Lower lobe of right lung (tissue), 2 donors: ENCODE results near the gene C10orf120. TPM values are rescaled to one million over a fixed set of nuclear protein-coding genes. Genes with fewer than 3 reads are reported as not detected.

Experiments
- ATAC-seq, 2 donors: fragments of 200-7000 bp; cut with Tn5 transposase; one replicate each; pipeline ENCODE4 v1.9.1; 2020 to 2022; ENCODE audit warnings: mild to moderate bottlenecking in 2 of 2, moderate library complexity in 2 of 2
- DNase-seq: peaks from one replicate; pipeline ENCODE4 v3.0.0-alpha.2; 2020
- H3K27ac ChIP-seq: fragments of 200-600 bp; one replicate; pipeline ENCODE4 v1.8.0; 2022
- H3K27me3 ChIP-seq: fragments of 200-600 bp; one replicate; pipeline ENCODE4 v1.8.0; 2022; ENCODE audit warnings: low read depth
- H3K36me3 ChIP-seq: fragments of 200-600 bp; one replicate; pipeline ENCODE4 v1.8.0; 2022; ENCODE audit warnings: mild to moderate bottlenecking
- H3K4me1 ChIP-seq: fragments of 200-600 bp; one replicate; pipeline ENCODE4 v1.8.0; 2022
- H3K4me3 ChIP-seq: fragments of 200-600 bp; one replicate; pipeline ENCODE4 v1.8.0; 2022; ENCODE audit warnings: mild to moderate bottlenecking
- H3K9me3 ChIP-seq: fragments of 200-600 bp; one replicate; pipeline ENCODE4 v1.8.0; 2022
- intact Hi-C: fragments of 100-400 bp; cut with DNase I; formaldehyde crosslinking; loops from one replicate; pipeline ENCODE4 v1.11.0; 2022
- total RNA-seq: library from RNA; stranded (reverse); fragmentation: NEBNext Ultra II Directional; extraction: Animal tissue kit (Norgen Biotek cat#: 25700); gene quantifications from one replicate; pipeline ENCODE4 v1.2.1, GENCODE V29; 2021
- TF ChIP-seq, protein P1 (sequence below): fragments of 200-600 bp; IDR thresholded peaks from one replicate; pipeline ENCODE4 v1.8.0; 2022; ENCODE audit warnings: antibody characterized with exemption, mild to moderate bottlenecking
- donor health status: DM: no; HTN: yes; CAD: no; lungs with severe emphysema.

The C10orf120 gene
- total RNA-seq, 1 donor from 2014 or later: not detected

DNA sequence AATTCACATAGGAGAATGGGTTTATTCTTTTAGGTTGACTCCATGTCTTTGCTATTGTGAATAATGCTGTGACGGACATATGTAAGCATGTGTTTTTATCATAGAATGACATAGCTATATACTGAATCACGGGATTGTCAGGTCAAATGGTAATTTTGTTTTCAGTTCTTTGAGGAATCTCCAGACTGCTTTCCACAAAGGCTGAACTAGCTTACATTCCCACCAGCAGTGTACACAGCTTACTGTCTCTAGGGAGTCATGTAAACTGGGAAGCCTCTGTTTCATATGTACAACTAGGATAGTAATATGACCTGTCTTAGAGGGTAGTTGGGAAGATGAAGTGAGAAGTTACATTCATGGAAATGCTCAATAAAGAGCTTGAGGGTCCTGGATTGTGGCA, 6.8 kb upstream of the C10orf120 start:
- intact Hi-C loops: no loop called here
- ATAC-seq: no peak
- H3K9me3 ChIP-seq: no peaks in the 10 kb centered on the region

DNA sequence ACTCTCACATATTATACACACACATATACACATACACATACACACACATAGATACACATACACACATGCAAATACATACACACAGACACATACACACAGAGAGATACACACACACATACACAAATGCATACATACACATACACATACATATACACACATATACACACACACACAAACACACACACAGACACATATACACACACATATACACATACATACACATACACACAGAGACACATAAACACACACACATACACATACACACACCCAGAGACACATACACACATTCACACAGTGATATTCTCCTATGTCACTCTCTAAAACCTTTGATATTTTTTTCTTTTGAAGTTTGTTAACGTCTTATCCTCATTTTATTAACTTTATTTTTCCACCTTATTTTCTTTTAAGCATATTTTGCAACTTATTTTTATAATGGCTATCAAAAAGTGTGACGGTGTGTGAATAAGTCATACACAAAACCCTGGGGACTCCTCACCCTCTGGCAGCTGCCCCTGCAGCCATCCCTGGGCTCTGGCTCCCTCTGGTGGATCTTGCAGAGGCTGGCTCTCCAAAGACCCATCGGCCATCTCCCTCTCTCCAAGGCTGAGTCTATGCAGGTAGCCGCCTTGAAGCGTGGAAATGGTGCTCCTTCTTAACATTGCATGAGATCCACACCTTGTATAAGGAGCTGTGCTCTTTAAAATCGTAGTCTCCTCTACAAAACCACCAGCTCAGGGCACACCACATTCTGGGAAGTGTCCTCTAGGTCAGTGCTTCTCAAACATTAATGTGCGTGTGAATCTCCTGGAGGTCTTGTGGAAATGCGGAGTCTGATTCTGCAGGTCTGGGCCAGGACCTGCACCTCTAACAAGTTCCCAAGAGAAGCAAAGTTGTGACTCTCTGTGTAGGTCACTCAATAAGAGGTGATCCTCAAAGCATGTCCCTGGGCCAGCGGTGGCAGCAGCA, 4.1 kb upstream of the C10orf120 start:
- DNase-seq (peak; percentile 61), ATAC-seq (peak; percentile 92)
- no peak overlapping the region for H3K4me3 ChIP-seq
- no peaks in the 10 kb centered on the region for H3K27me3 ChIP-seq
- no peaks in the 10 kb centered on the region for H3K9me3 ChIP-seq
- TF ChIP-seq, protein P1, sequence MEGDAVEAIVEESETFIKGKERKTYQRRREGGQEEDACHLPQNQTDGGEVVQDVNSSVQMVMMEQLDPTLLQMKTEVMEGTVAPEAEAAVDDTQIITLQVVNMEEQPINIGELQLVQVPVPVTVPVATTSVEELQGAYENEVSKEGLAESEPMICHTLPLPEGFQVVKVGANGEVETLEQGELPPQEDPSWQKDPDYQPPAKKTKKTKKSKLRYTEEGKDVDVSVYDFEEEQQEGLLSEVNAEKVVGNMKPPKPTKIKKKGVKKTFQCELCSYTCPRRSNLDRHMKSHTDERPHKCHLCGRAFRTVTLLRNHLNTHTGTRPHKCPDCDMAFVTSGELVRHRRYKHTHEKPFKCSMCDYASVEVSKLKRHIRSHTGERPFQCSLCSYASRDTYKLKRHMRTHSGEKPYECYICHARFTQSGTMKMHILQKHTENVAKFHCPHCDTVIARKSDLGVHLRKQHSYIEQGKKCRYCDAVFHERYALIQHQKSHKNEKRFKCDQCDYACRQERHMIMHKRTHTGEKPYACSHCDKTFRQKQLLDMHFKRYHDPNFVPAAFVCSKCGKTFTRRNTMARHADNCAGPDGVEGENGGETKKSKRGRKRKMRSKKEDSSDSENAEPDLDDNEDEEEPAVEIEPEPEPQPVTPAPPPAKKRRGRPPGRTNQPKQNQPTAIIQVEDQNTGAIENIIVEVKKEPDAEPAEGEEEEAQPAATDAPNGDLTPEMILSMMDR: peak; percentile 78
- H3K4me1 ChIP-seq: no peaks in the 10 kb centered on the region
- no peak overlapping the region for H3K27ac ChIP-seq
- intact Hi-C loops: no loop called here
- H3K36me3 ChIP-seq: no peaks in the 10 kb centered on the region

More for the DNA sequence above, 6.8 kb upstream of the C10orf120 start:
- H3K36me3 ChIP-seq: no peaks in the 10 kb centered on the region
- TF ChIP-seq, protein P1: no peak
- no peaks in the 10 kb centered on the region for H3K4me1 ChIP-seq
- no peak overlapping the region for H3K4me3 ChIP-seq
- no peak overlapping the region for H3K27ac ChIP-seq
- DNase-seq: no peak
- H3K27me3 ChIP-seq: no peaks in the 10 kb centered on the region

DNA sequence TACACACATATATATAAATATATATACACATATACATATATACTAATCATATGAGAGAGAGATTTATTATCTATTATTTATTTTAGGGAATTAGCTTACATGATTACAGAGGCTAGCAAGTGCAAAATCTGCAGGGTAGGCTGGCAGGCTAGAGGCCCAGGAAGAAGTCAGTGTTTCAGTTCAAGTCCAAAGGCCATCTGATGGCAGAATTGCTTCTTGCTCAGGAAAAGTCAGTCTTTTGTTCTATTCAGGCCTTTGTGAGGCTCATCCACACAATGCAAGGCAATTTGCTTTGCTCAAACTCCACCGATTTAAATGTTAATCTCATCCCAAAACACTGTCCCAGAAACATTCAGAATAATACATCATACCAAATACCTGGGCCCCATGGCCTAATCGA, 2.6 kb upstream of the C10orf120 start:
- Histone ChIP-seq H3K27ac (no peak overlapping the region), H3K4me3 (no peak overlapping the region), H3K36me3 (no peaks in the 10 kb centered on the region), H3K4me1 (no peaks in the 10 kb centered on the region), H3K9me3 (no peaks in the 10 kb centered on the region), H3K27me3 (no peaks in the 10 kb centered on the region)
- no peak for DNase-seq
- intact Hi-C loops: no loop called here
- no peak for ATAC-seq
- TF ChIP-seq, protein P1: no peak

DNA sequence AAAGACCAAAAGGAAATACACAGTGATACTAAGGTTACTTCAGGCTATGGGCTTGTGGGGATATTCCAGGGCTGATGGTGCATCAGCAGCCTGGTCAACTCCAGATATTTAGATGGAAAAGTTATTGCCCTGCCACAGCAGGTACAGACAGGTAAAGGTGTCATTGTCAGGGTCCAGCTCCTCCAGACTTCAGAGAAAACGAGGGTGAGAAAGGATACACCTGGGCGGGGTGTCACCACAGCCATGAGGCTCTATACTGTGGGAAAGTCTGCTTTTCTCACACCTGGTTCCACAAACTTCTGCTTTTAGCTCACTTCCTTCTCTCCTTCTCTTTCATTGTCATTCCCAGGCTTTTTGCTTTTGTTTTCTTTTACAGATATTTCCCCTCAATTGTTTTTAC, 2.0 kb upstream of the C10orf120 start:
- intact Hi-C loops: no loop called here
- TF ChIP-seq, protein P1: no peak
- H3K27ac ChIP-seq: no peak overlapping the region
- no peaks in the 10 kb centered on the region for H3K9me3 ChIP-seq
- ATAC-seq (no peak), DNase-seq (no peak)
- no peaks in the 10 kb centered on the region for H3K36me3 ChIP-seq
- H3K27me3 ChIP-seq: no peaks in the 10 kb centered on the region
- H3K4me1 ChIP-seq: no peaks in the 10 kb centered on the region
- H3K4me3 ChIP-seq: no peak overlapping the region

DNA sequence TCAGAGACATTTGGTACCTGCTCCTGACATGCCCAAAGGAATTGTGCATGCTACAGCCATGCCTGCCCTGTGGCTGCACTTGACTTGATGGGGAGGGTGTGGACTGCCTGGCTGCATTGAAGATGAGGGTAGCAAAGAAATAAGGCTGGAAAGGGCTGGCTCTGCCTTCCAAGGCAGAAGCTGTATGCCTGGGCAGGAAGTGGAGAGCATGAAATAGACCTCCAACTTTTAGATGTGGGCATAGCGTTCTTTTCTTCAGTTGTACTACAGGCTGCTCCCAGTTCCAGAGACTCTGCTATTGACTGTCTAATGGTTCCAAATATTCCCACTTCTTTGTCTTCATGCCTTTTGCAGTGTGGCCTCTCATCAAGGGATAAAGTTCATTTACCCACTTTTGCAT, 3.0 kb downstream of the C10orf120 start:
- no peak overlapping the region for H3K4me3 ChIP-seq
- no peak for DNase-seq
- H3K36me3 ChIP-seq: no peaks in the 10 kb centered on the region
- no peaks in the 10 kb centered on the region for H3K27me3 ChIP-seq
- no peak for ATAC-seq
- H3K9me3 ChIP-seq: no peaks in the 10 kb centered on the region
- TF ChIP-seq, protein P1: no peak
- H3K4me1 ChIP-seq: no peaks in the 10 kb centered on the region
- no peak overlapping the region for H3K27ac ChIP-seq
- intact Hi-C loops: no loop called here
